GM12878 (cell line): Measurements from ENCODE around the gene TOP1. TPM values are rescaled to one million over a fixed set of nuclear protein-coding genes. Genes with fewer than 3 reads are reported as not detected.

Experiments
- ATAC-seq: fragments of 200-7000 bp; cut with Tn5 transposase; 3 replicates; pipeline ENCODE4 v1.9.1; 2020; ENCODE audit warnings: mild to moderate bottlenecking, moderate library complexity
- BruUV-seq: library from RNA; stranded (reverse); fragments of 400-500 nt; replicated peaks from 2 replicates; lab custom pipeline; 2021; lab: Mats Ljungman, UMichigan
- CTCF ChIA-PET: fragments of 300-600 bp; sonication (Branson Sonifier 250); formaldehyde crosslinking; extraction: SDS; loops from one replicate; lab custom pipeline; 2021; ENCODE audit warnings: inconsistent platforms; lab: Yijun Ruan, JAX
- POLR2A ChIA-PET: fragments of 350-600 bp; formaldehyde crosslinking; extraction: SDS; loops from one replicate; lab custom pipeline; 2021; ENCODE audit warnings: inconsistent platforms; lab: Charles Lee
- RAD21 ChIA-PET: fragments of 300-600 bp; sonication (Branson Sonifier 250); formaldehyde crosslinking; loops from one replicate; lab custom pipeline; 2023; ENCODE audit warnings: antibody characterized with exemption; ENCODE audit not compliant: unreplicated experiment; lab: Charles Lee
- SMC1A ChIA-PET: fragments of 300-600 bp; sonication (Branson Sonifier 250); formaldehyde crosslinking; loops from one replicate; lab custom pipeline; 2023; ENCODE audit not compliant: unreplicated experiment, uncharacterized antibody; lab: Charles Lee
- DNase-seq: peaks from one replicate; pipeline ENCODE4 v3.0.0-alpha.2; 2011; ENCODE audit warnings: low read depth, low spot score
- FAIRE-seq: peaks from 3 replicates; lab custom pipeline; 2011; peaks lifted over from hg19 to GRCh38; lab: Jason Lieb, UNC
- H2AFZ ChIP-seq: 2 replicates; pipeline ENCODE4 v1.6.0; 2011; ENCODE audit warnings: low read depth, low read length, control low read depth; ENCODE audit not compliant: control insufficient read depth
- H3K27ac ChIP-seq: 2 replicates; pipeline ENCODE4 v1.5.1; 2011; ENCODE audit warnings: control low read depth; ENCODE audit not compliant: control insufficient read depth, insufficient read depth
- H3K27me3 ChIP-seq, 2 experiments: replicated peaks in 1 of 2; 2 replicates each; pipeline versions ENCODE4 v1.6.0 to v1.6.1; 2011; ENCODE audit warnings: low read length in 1 of 2; ENCODE audit not compliant: control insufficient read depth in 2 of 2, insufficient read depth in 2 of 2
- H3K36me3 ChIP-seq, 2 experiments: 2 replicates each; pipeline ENCODE4 v1.5.1; 2011; ENCODE audit warnings: low read length in 1 of 2; ENCODE audit not compliant: control insufficient read depth in 2 of 2, insufficient read depth in 2 of 2
- H3K4me1 ChIP-seq: 2 replicates; pipeline ENCODE4 v1.6.1; 2011; ENCODE audit warnings: mild to moderate bottlenecking, low read length, moderate library complexity, mixed read lengths; ENCODE audit not compliant: control insufficient read depth, insufficient read depth
- H3K4me2 ChIP-seq: 2 replicates; pipeline ENCODE4 v1.6.0; 2011; ENCODE audit warnings: control low read depth; ENCODE audit not compliant: control insufficient read depth, insufficient read depth
- H3K4me3 ChIP-seq: fragments of 200-600 bp; sonication (generic); 2 replicates; pipeline ENCODE4 v1.5.1; 2016
- H3K79me2 ChIP-seq: 2 replicates; pipeline ENCODE4 v1.6.0; 2011; ENCODE audit warnings: low read length; ENCODE audit not compliant: control insufficient read depth, insufficient read depth
- H3K9ac ChIP-seq: 2 replicates; pipeline ENCODE4 v1.8.0; 2011; ENCODE audit warnings: low read length, control low read depth, mixed read lengths; ENCODE audit not compliant: control insufficient read depth, insufficient read depth
- H3K9me3 ChIP-seq: replicated peaks from 3 replicates; pipeline ENCODE4 v1.5.1; 2011; ENCODE audit warnings: mild to moderate bottlenecking, low read length; ENCODE audit not compliant: control insufficient read depth, insufficient read depth
- H4K20me1 ChIP-seq: 2 replicates; pipeline ENCODE4 v1.6.0; 2011; ENCODE audit not compliant: control insufficient read depth, insufficient read depth
- CEBPB ChIP-seq, 2 experiments: fragments of 150-350 bp in 1 of 2; IDR thresholded peaks; 2 replicates each; pipeline ENCODE4 v1.6.1; 2012 to 2014; ENCODE audit warnings: low read depth in 2 of 2, low read length in 2 of 2, borderline replicate concordance in 1 of 2, inconsistent platforms in 1 of 2
- CREB1 ChIP-seq: IDR thresholded peaks from 2 replicates; pipeline ENCODE4 v1.6.1; 2012; ENCODE audit warnings: low read depth, mild to moderate bottlenecking, inconsistent platforms
- HDAC6 ChIP-seq: fragments of 200-600 bp; sonication (generic); IDR thresholded peaks from one replicate; pipeline ENCODE4 v1.8.0; 2017; ENCODE audit warnings: antibody characterized with exemption; ENCODE audit not compliant: unreplicated experiment
- JUNB ChIP-seq: IDR thresholded peaks from 2 replicates; pipeline ENCODE4 v1.6.1; 2016; ENCODE audit warnings: antibody characterized with exemption, mild to moderate bottlenecking
- NFIC ChIP-seq: IDR thresholded peaks from 2 replicates; pipeline ENCODE4 v1.6.1; 2012; ENCODE audit warnings: low read depth, mild to moderate bottlenecking, inconsistent platforms, low read length, moderate library complexity
- NR2C2 ChIP-seq: IDR thresholded peaks from 2 replicates; pipeline ENCODE4 v1.6.1; 2011; ENCODE audit warnings: borderline replicate concordance, low read depth; ENCODE audit not compliant: control insufficient read depth, insufficient read length
- POLR2AphosphoS2 ChIP-seq: IDR thresholded peaks from 2 replicates; pipeline ENCODE4 v1.6.1; 2011; ENCODE audit warnings: low read depth, mild to moderate bottlenecking, low read length, improper control_type of control experiment, moderate library complexity
- POLR2AphosphoS5 ChIP-seq: IDR thresholded peaks from 2 replicates; pipeline ENCODE4 v1.6.1; 2011; ENCODE audit warnings: mild to moderate bottlenecking, low read length, inconsistent platforms
- POU2F2 ChIP-seq: IDR thresholded peaks from 3 replicates; pipeline ENCODE4 v1.6.1; 2011; ENCODE audit warnings: low read depth, mild to moderate bottlenecking, low read length, borderline replicate concordance
- RAD51 ChIP-seq: fragments of 450-650 bp; IDR thresholded peaks from 2 replicates; pipeline ENCODE4 v1.6.1; 2016; ENCODE audit warnings: moderate library complexity, mild to moderate bottlenecking, inconsistent platforms
- SMARCA5 ChIP-seq: fragments of 450-650 bp; IDR thresholded peaks from 2 replicates; pipeline ENCODE4 v1.6.1; 2017; ENCODE audit warnings: mild to moderate bottlenecking
- ZNF24 ChIP-seq: fragments of 450-650 bp; IDR thresholded peaks from 2 replicates; pipeline ENCODE4 v1.6.1; 2017; ENCODE audit warnings: antibody characterized with exemption, mild to moderate bottlenecking
- WGBS: methylation state at CpG from one replicate; pipeline ENCODE4 v1.1.6; 2016; ENCODE audit warnings: low lambda C conversion rate; ENCODE audit not compliant: insufficient replicate concordance, insufficient coverage; ENCODE audit errors: missing lambda C conversion rate; 5-methylcytosine and 5-hydroxymethylcytosine counted together
- in situ Hi-C: fragments of 300-500 bp; cut with MboI; formaldehyde crosslinking; loops from 9 replicates; pipeline ENCODE4 v1.14.3; 2018; ENCODE audit warnings: mixed read lengths
- intact Hi-C: fragments of 100-400 bp; cut with micrococcal nuclease; formaldehyde crosslinking; loops from one replicate; pipeline ENCODE4 v1.14.2; 2022; ENCODE audit not compliant: unreplicated experiment
- polyA plus RNA-seq, 11 experiments: library from polyadenylated mRNA; depleted of rRNA in 4 of 11; unstranded in 6 of 11; stranded (reverse) in 5 of 11; fragments of >200 nt; fragmentation: Nextera tagmentation in 4 of 11; fragmentation: Illumina TruSeq in 1 of 11; extraction: Ambion mirVana in 4 of 11; extraction: Trizol in 1 of 11; gene quantifications; 1 replicate in 1 of 11; 2 replicates in 10 of 11; pipeline versions ENCODE4 v1.2.1 to v1.2.3, GENCODE V29; 2011 to 2016; ENCODE audit warnings: inconsistent platforms in 2 of 11, missing spikeins in 2 of 11, low read depth in 1 of 11
- total RNA-seq, 4 experiments: library from RNA; depleted of rRNA in 3 of 4; stranded (reverse); fragments of >200 nt in 3 of 4; fragmentation: Illumina TruSeq in 1 of 4; extraction: Trizol in 1 of 4; gene quantifications; 2 replicates each; pipeline versions ENCODE4 v1.2.1 to v1.2.3, GENCODE V29; 2013 to 2021
- TF ChIP-seq, protein P1 (sequence below): fragments of 450-650 bp; formaldehyde crosslinking; IDR thresholded peaks from 2 replicates; pipeline ENCODE4 v1.5.0; 2022; ENCODE audit warnings: mild to moderate bottlenecking, missing genetic modification characterization
- TF ChIP-seq, protein P2 (sequence below): IDR thresholded peaks from 2 replicates; pipeline ENCODE4 v1.6.1; 2011; ENCODE audit warnings: borderline replicate concordance, low read depth, mild to moderate bottlenecking, moderate library complexity, low read length; ENCODE audit not compliant: insufficient read depth, poor library complexity, severe bottlenecking

TOP1 gene
- total and polyA plus RNA-seq, 10 of the 15 experiments (the other 5 are each of a cell fraction or from before 2014, with no cell fraction given): 21.5 to 128 (median 47.3) TPM

DNA sequence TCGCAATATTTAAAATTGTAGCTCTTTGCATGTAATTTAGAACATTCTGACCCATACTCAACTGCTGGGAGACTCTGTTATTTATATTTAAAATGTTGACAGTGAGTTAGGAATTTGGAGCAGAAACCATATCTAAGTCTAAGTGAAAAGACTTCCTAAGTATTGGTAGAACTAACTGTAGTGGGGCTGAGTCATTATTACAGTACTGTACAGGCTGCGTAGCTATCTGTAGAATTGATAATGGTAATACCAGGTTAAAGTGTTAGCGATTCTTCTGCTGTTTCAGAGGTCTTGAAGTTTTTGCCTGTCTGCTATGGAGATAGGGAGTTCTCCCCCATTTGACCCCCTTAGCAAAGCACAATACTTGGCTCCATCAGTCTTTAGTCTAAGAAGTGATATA lies 3.6 kb downstream of the TOP1 start (continued):
- TF ChIP-seq, protein P1, sequence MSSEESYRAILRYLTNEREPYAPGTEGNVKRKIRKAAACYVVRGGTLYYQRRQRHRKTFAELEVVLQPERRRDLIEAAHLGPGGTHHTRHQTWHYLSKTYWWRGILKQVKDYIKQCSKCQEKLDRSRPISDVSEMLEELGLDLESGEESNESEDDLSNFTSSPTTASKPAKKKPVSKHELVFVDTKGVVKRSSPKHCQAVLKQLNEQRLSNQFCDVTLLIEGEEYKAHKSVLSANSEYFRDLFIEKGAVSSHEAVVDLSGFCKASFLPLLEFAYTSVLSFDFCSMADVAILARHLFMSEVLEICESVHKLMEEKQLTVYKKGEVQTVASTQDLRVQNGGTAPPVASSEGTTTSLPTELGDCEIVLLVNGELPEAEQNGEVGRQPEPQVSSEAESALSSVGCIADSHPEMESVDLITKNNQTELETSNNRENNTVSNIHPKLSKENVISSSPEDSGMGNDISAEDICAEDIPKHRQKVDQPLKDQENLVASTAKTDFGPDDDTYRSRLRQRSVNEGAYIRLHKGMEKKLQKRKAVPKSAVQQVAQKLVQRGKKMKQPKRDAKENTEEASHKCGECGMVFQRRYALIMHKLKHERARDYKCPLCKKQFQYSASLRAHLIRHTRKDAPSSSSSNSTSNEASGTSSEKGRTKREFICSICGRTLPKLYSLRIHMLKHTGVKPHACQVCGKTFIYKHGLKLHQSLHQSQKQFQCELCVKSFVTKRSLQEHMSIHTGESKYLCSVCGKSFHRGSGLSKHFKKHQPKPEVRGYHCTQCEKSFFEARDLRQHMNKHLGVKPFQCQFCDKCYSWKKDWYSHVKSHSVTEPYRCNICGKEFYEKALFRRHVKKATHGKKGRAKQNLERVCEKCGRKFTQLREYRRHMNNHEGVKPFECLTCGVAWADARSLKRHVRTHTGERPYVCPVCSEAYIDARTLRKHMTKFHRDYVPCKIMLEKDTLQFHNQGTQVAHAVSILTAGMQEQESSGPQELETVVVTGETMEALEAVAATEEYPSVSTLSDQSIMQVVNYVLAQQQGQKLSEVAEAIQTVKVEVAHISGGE (CRISPR knock-in tag): no peak
- TF ChIP-seq ZNF24 (no peak), RAD51 (no peak), POLR2AphosphoS5 (no peak)

DNA sequence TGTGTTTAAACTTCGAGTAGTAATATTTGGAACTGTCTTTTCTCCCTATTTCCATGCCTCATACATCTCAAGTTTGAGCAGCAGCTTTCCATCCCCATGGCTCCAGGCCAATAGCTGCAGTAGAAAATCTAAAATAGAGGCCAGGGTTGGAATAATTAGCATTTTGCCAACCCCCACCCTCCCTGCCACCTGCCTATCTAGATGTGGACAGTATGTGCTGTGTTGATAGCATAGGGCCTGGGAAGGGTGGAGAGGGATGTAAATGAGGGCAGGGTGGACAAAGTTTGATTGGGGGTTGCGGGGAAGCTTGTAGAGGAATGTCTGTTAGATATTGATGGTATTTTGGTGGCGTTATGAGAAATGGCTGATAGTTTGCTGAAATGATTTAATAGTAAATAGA lies 5.6 kb downstream of the TOP1 start:
- no peak for DNase-seq
- ChIA-PET RAD21 (interaction anchor here (1.2 to 27.8 kb wide), 5 partner anchors 9 to 46 kb away, joined by 3 to 696 read pairs (median 41); no protein-coding TSS in a partner anchor), SMC1A (interaction anchor here (1.0 to 9.3 kb wide), 8 partner anchors 14 to 53 kb away, joined by 4 to 178 read pairs (median 40); no protein-coding TSS in a partner anchor), CTCF (interaction anchor here (1.3 to 24.4 kb wide), 7 partner anchors 11 to 66 kb away, joined by 3 to 510 read pairs (median 5); no protein-coding TSS in a partner anchor), POLR2A (interaction anchor here (0.8 to 8.1 kb wide), 6 partner anchors 11 to 53 kb away, joined by 3 to 214 read pairs (median 8); no protein-coding TSS in a partner anchor)
- no peak for ATAC-seq
- in situ Hi-C loops: no loop called here
- WGBS: 96% methylated on average over 3 of the region's 3 CpGs
- no TSS peak for BruUV-seq
- H3K9me3 ChIP-seq: no peaks in the 10 kb centered on the region
- peaks cover 98% of the 10 kb centered on the region for H3K79me2 ChIP-seq
- no peaks in the 10 kb centered on the region for H3K4me1 ChIP-seq
- H3K27me3 ChIP-seq: no peaks in the 10 kb centered on the region
- no peak overlapping the region for H3K27ac ChIP-seq
- FAIRE-seq: no peak
- H2AFZ ChIP-seq: no peak overlapping the region
- no peaks in the 10 kb centered on the region for H4K20me1 ChIP-seq
- peak overlapping the region; percentile 45 for H3K4me2 ChIP-seq
- intact Hi-C loops: loop anchor here (5.0 kb wide), 1 partner anchor 43 kb away; no protein-coding TSS in a partner anchor
- peak overlapping the region; percentile 15; the same call in 1 of the 2 replicates for H3K4me3 ChIP-seq
- H3K36me3 ChIP-seq: peaks cover 0 to 2% of the 10 kb centered on the region in 2 experiments; a peak in 2 of 4 replicates
- H3K9ac ChIP-seq: no peak overlapping the region
- no peak for TF ChIP-seq HDAC6
- no peak for TF ChIP-seq POU2F2
- TF ChIP-seq CEBPB (IDR thresholded peaks at IDR 0.05; ENCODE audit: borderline replicate concordance in 1 of 2, low read depth in 2 of 2, low read length in 2 of 2): no peak
- no peak for TF ChIP-seq NR2C2
- TF ChIP-seq CREB1: no peak
- TF ChIP-seq POLR2AphosphoS2: no peak
- no peak for TF ChIP-seq SMARCA5
- no peak for TF ChIP-seq JUNB
- TF ChIP-seq, protein P2, sequence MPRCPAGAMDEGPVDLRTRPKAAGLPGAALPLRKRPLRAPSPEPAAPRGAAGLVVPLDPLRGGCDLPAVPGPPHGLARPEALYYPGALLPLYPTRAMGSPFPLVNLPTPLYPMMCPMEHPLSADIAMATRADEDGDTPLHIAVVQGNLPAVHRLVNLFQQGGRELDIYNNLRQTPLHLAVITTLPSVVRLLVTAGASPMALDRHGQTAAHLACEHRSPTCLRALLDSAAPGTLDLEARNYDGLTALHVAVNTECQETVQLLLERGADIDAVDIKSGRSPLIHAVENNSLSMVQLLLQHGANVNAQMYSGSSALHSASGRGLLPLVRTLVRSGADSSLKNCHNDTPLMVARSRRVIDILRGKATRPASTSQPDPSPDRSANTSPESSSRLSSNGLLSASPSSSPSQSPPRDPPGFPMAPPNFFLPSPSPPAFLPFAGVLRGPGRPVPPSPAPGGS: no peak
- TF ChIP-seq, protein P1 (CRISPR knock-in tag): no peak
- no peak for TF ChIP-seq NFIC
